Stimulated activated CD8-positive, alpha-beta memory T cell treated with anti-CD3 and anti-CD28 coated beads, Interleukin-7, amount 100 ng/mL, for 48 hours (primary cell): ENCODE measurements around the gene C20orf204.
"Not testable (repeated sequence)": the region's sequence is repeated elsewhere in the genome, so short reads cannot be mapped to it uniquely, and the experiment has no call there.

ENCODE experiments used
- DNase-seq, 2 donors: peaks; one replicate each; pipeline ENCODE4 v3.0.0-alpha.2; 2020; ENCODE audit warnings: low read depth in 1 of 2; ENCODE audit errors: extremely low read depth in 1 of 2

The C20orf204 gene

DNA sequence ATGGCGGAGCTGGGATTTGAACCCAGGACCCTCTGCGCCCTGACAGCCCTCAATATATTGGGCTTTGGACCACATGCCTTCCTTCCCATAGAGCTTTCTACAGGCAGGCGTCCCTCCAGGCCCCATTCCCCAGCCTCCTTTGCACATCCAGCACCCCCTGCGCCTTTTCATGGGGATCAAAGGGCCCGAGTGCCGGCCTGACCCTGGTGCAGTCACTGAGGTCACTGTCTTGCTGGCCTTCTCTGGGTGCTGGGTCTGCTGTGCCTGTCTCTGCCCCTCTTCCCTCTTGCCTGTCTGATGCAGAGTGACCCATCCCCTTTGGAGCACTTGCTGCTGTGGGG lies 45.6 kb downstream of the C20orf204 start:
- no peak for DNase-seq

DNA sequence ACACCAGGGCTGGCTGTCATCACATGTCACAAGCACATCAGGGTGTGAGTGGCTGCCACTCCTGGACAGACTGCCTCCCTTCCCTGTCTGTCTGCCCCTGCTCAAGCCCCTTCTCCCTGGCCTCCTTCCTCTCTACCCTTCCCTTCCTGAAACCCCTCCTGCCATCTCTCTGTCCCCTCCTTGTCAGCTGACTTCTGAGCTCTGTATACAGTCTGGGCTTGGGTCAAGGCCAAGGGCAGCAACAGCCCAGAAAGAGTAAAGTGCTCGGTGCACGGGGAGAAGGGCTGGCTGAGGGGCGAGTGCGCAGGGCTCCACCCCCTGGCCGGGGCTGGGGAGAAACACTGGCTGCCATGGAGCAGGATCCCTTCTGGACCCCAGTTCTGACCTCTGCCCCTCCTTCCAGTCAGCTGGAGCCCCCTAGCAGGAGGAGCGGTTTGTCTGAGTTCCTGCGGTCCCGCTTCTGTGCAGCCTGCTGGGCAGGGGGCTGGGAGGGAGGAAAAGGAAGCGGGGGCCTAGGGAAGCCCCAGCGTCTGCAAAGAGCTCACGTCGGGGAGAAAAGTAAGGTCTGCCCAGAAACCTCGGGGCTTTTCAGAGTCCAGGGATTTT lies 46.2 kb downstream of the C20orf204 start:
- DNase-seq: no peak

DNA sequence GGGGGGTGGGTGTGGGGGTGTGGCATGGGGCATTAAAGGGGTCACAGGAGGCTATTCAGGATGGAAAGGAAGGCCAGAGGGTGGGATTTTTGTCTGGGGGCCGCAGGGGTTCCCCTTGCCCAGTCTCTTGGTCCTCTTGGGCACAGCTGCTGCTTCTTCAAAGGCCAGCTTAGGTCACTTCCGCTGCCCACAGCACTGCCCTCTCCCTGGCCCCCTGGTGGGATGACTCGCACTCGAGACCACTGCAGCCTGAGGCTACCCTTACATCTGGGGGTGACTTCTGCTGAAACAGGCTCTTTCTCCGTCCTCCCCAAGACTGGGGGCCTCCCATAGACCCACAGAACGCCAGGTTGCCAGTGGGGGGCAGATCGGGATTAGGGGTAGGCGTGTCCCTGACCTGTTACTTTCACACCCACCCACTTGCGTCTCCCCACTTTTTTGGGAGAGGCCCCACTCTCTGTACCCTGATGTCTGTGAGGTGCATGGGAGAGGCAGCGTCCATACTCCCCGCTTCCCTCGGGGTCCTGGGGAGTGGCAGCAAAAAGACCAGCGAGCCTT lies 46.9 kb downstream of the C20orf204 start:
- DNase-seq: no peak

DNA sequence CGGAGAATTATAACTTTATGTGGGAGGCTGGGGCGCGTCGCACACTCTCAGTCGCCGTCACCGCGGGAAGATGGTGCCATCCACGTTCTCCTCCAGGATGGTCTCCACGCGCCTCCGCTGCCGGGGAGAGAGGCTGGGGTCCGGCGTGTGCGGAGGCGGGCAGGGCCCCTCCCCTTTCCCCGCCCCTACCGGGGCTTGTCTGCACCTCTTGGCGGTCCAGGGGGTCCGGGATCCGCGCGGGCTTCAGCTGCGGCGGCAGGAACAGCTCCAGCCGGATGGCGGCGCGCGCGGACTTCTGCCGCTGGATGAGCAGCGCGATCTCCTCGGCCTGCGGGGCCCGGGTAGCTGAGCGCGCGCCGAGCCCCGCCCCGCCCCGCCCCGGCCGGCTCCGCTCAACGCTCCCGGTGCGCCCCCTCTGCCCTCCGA lies 47.4 kb downstream of the C20orf204 start:
- peak in 1 of 2 donors; percentile 63 for DNase-seq

DNA sequence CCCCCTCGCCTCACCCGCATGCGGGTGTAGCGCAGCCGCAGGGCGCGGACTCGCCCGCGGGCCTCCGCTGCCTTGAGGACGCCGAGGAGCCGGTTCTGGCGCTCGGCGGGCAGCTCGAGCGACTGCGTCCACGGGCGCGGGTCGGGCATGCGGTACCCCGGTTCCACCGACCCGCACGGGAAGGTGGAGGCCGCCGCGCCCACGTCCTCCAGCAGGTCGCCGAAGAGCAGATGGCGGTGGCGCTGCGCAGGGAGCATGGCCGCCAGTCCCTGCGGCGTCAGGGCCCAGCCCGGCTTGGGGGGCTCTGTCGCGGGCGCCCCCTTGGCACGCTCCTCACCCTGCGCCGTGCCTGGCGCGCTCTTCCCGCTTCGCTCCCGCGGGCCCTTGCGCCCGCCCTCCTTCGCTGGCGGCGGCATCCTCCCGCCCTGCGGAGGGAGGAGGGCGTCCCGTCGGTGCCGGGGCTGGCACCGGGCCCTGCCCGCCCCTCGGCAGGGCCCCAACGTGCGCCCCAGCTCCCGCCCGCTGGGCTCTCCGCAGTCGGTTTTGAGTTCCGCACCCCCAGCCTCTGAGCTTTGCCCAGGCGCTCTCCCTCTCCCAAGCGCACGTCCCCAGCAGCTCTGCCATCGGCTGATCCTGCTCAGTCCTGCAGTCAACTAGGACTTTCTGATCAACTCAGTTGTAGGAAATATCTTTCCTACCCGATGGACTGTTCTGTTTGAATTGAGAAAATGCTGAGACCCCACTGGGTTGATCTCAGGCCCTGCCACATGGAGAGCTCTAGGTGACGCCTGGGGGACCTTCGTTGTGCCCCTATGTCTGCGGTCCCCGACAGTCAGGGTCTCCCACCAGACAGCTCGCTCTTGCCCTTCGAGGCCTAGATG lies 48.1 kb downstream of the C20orf204 start, which contains the start of gene LKAAEAR1:
Gene LKAAEAR1, minus strand, starts transcription at position 595 of the 881 bp plus-strand sequence. Its CDS starts 179 bp downstream, at position 416.
- DNase-seq: no peak

DNA sequence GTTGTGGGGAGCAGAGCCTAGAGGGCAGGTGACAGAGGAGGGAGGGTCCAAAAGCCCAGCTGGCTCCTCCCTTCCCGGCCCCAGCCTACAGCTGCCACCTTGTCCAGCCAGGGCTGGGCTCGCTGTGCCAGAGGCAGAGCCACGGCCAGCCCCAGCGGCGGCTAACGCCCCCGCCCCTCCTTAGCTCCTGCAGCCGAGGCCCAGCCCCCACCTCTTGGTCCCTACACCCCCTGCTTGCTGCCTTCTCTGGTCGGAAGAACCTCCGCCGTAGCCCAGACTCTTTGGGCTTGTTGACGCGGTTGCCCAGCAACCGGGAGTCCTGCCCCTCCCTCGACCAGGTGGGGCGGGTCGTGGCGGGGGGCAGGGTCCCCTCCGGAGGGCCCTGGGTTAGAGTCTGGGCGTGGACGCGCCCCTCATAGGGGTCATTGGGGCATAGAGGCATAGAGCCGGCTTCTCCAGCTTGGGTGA lies 48.7 kb downstream of the C20orf204 start:
- DNase-seq: no peak

DNA sequence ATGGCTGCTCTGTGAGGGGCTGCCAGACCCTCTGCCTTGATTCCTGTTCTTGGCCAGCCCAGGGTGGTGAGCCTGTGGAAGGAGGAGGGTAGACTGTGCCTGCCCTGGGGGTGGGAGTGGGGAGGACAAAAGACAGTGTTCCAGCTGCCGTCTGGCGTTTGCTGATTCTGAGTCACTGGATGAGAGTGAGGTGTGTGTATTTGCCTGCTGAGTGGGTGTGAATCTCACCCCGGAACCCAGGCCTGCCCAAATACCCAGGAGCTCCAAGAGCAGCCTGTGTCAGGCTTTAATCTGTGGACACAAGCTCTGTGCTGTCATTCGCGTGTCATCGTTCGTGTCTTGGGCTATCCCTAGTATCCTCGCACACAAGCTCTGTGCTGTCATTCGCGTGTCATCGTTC lies 50.8 kb downstream of the C20orf204 start:
- no peak for DNase-seq

DNA sequence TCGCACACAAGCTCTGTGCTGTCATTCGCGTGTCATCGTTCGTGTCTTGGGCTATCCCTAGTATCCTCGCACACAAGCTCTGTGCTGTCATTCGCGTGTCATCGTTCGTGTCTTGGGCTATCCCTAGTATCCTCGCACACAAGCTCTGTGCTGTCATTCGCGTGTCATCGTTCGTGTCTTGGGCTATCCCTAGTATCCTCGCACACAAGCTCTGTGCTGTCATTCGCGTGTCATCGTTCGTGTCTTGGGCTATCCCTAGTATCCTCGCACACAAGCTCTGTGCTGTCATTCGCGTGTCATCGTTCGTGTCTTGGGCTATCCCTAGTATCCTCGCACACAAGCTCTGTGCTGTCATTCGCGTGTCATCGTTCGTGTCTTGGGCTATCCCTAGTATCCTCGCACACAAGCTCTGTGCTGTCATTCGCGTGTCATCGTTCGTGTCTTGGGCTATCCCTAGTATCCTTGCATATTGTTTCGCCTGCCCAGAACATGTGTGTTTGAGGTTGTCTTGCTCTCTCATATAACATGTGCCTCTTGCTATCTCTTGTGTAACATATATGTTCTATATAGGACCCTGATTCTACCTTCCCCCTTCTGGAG lies 51.3 kb downstream of the C20orf204 start:
- DNase-seq: not testable (repeated sequence)

DNA sequence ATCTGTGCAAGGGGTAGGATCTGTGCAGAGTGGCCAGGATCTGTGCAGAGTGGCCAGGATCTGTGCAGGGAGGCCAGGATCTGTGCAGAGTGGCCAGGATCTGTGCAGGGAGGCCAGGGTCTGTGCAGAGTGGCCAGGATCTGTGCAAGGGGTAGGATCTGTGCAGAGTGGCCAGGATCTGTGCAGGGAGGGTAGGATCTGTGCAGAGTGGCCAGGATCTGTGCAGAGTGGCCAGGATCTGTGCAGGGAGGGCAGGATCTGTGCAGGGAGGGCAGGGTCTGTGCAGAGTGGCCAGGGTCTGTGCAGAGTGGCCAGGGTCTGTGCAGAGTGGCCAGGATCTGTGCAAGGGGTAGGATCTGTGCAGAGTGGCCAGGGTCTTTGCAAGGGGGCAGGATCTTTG lies 52.6 kb downstream of the C20orf204 start:
- not testable (repeated sequence) for DNase-seq
